Activated T-helper 1 cell treated with anti-CD3 and anti-CD28 coated beads, Interleukin-12 subunit alpha, Interleukin-12 subunit beta, Interleukin-2, Interleukin-4 antibody, amounts not matched to agents 30 ng/mL and 10 ng/mL and 1 ng/mL, durations not matched to agents 14 hours and 24 hours and 36 hours (primary cell): Measurements from ENCODE around the gene PDPK1. TPM values are rescaled to one million over a fixed set of nuclear protein-coding genes. Genes with fewer than 3 reads are reported as not detected.

Experiments used
- DNase-seq: peaks from one replicate; pipeline ENCODE4 v3.0.0; 2021; ENCODE audit warnings: low spot score
- H3K27ac Mint-ChIP-seq: one replicate; pipeline ENCODE4 v1.8.0; 2021; ENCODE audit warnings: mild to moderate bottlenecking, mixed read lengths
- H3K27me3 Mint-ChIP-seq: one replicate; pipeline ENCODE4 v1.8.0; 2022; ENCODE audit warnings: mild to moderate bottlenecking, moderate library complexity, mixed read lengths; ENCODE audit not compliant: insufficient read depth
- H3K36me3 Mint-ChIP-seq: one replicate; pipeline ENCODE4 v1.8.0; 2021; ENCODE audit warnings: low read depth, mixed read lengths
- H3K4me1 Mint-ChIP-seq: one replicate; pipeline ENCODE4 v1.8.0; 2021; ENCODE audit warnings: low read depth, mixed read lengths
- H3K4me3 Mint-ChIP-seq: one replicate; pipeline ENCODE4 v1.8.0; 2021; ENCODE audit warnings: mild to moderate bottlenecking, moderate library complexity, mixed read lengths
- H3K9me3 Mint-ChIP-seq: one replicate; pipeline ENCODE4 v1.8.0; 2021; ENCODE audit warnings: mixed read lengths
- intact Hi-C: fragments of 100-400 bp; cut with micrococcal nuclease; formaldehyde crosslinking; loops from one replicate; pipeline ENCODE4 v1.15.1; 2024
- total RNA-seq: library from RNA; stranded (reverse); gene quantifications from 2 replicates; pipeline ENCODE4 v1.2.3, GENCODE V29; 2022

Gene PDPK1
- total RNA-seq, 1 donor from 2014 or later = 50.8 TPM

DNA sequence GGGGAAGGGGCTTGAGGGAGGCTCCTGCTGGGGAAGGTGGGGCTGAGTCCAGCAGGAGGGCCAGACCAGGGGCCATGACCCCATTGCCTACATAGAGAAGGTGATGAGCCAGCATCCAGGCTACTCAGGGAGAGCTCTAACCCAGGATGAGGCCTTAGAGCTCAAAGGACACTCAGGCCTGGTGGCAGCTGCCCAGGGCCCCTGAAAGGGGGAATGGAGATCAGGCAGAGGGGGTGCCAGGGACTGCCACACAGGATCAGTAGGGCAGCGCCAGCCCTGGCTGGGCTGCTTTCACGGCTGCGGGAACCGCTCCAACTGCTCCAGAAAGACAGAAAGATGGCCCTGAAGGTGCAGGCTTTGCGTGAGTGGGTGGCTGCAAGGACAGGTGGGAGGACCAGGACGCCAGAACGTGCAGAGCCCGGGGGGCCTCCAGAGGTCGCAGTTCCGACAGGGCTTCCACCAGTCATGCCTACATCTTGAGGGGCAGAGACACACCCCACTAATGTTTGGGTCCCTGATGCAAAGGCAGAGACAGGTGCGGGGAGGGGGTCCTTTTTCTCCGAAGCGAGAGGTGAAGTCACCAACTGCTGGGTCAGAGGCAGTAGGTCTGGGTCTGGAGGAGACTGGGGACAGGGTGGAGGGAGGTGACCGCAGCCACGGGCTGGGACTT lies 25.0 kb upstream of the PDPK1 start:
- Mint-ChIP-seq H3K36me3 (peaks cover 7% of the 10 kb centered on the region), H3K27me3 (peaks cover 6% of the 10 kb centered on the region), H3K4me1 (peaks cover 38% of the 10 kb centered on the region), H3K9me3 (no peaks in the 10 kb centered on the region), H3K4me3 (peak overlapping the region; percentile 80), H3K27ac (peak overlapping the region; percentile 85)
- intact Hi-C loops = loop anchor here (2.0 to 10.0 kb wide), 3 partner anchors 24 to 392 kb away; partner anchors contain the start of gene TBC1D24
- DNase-seq = no peak

DNA sequence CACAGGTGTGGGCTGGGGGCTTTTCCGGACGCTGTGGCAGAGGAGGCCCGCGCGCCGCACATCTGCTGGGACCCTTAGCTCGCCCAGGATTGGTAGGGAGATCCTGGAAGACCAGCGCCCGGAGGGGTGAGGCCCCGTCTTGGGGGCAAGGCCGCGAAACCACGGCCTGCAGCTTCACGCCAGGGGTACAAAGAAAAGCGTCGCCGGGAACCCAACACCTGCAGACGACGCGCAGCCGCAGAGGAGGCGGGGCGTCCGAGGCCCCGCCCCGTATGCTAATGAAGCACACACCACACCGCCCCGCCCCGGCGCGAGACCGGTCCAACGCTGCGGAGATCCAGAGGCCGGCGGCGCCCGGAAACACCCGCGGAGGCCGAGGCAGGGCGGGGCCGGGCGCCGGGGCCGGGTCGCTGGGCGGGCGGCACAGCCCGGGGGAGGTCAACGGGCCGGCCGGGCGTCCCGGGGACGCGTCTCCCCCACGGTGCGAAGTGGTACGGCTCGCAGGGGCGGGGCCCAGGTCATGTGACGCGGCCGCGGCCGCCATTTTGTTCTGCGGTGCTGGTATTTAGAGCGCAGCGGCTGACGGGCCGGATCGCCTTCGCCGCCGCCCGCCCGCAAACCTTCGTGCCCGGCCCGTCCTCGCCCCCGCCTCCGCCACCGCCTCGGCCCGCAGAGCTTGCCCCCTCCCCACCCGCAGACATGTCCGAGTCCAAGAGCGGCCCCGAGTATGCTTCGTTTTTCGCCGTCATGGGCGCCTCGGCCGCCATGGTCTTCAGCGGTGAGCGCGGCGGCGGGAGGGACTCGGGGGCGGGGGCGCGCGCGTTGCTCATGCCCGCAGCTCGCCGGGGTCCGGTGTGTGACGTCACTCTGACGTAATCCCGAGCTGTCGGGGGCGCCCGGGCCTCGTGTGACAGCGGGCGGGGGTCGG lies 24.2 kb upstream of the PDPK1 start, which contains the start of gene ATP6V0C:
Gene ATP6V0C, plus strand, starts transcription at position 548 of the 928 bp plus-strand sequence. Its CDS starts 152 bp downstream, at position 700.
- Mint-ChIP-seq H3K4me1 (peaks cover 38% of the 10 kb centered on the region), H3K9me3 (no peaks in the 10 kb centered on the region), H3K4me3 (peak within 1 kb of the TSS; percentile 91), H3K36me3 (peaks cover 7% of the 10 kb centered on the region), H3K27me3 (peaks cover 6% of the 10 kb centered on the region), H3K27ac (peak within 1 kb of the TSS; percentile 93)
- DNase-seq = peak; percentile 88
- intact Hi-C loops = loop anchor here (2.0 to 10.0 kb wide), 3 partner anchors 23 to 391 kb away; partner anchors contain the start of gene TBC1D24

DNA sequence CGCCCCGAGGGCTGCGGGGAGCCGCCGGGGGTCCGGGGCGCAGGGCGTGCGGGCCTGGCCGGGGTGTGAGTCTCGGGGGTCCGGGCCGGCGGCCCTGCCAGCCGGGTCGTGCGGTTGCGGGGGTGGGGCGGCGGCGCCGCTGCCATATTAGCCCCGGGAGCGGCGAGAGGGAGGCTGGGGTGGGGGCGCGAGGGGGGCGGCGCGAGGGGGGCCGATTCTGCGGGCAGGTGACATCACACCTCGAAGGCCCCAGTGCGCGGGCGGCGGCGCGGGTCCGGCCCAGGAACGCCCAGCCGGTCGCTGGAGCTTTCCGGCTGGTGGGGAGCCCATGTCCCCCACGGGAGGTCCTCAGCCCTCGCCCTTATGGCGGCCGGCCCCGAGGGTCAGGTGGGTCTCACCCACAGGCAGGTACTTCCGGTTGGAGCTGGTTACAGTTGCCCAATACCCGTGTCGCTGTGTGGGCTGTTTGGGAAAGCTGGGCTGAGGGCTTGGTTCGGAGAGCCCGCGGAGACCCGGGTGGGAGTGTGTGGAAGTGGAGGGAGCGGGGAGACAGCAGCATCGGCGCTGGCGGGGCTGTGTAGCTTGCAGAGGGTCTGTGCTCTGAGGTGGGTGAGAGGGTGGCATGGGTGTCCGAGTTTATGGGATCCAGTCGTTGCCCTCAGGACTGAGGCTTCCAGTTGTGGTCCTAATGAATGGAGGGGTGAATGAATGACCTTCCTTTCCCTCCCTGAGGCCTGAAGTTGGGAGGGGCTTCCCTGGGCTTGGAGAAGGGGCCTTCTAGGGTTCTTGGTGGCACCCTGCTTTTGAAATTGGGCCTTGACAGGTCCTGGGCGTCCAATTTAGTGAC lies 23.3 kb upstream of the PDPK1 start:
- H3K4me1 Mint-ChIP-seq = peaks cover 39% of the 10 kb centered on the region

DNA sequence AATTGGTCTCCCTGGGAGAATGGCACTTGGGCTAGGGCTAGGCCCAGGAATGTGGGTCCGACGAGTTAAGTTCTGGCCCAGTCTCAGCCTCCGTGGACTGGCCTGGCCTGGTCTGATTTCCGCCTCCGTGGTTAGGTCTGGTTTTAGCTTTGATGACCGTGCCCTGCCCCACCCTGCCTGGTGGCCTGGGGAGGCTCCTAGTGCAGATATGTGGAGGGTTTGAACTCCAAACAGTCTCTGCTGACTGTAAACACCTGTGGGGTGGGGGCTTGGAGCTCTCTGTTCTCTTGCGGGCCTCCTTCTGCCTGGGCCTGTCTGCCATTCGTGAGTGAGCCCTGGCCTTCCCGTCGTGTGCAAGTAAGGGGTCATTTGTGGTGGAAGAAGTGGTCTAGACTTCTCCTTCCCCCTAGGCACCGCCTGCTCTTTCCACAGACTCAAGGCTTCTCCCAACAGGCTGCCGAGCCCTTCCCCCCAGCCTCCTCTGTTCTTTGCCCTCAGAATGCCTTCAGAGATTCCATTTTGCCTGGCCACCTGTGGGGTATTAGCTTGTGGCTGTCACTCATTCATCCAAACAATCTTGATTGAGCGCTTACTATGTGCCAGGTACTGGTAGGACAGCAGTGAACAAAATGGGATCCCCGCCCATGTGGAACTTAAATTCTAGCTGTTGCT lies 22.5 kb upstream of the PDPK1 start:
- peak overlapping the region; percentile 88 for H3K27ac Mint-ChIP-seq
- DNase-seq = no peak
- H3K27me3 Mint-ChIP-seq = peaks cover 5% of the 10 kb centered on the region
- H3K9me3 Mint-ChIP-seq = no peaks in the 10 kb centered on the region
- intact Hi-C loops = loop anchor here (10.0 kb wide), 1 partner anchor 389 kb away; no protein-coding TSS in a partner anchor
- peaks cover 45% of the 10 kb centered on the region for H3K4me1 Mint-ChIP-seq
- H3K4me3 Mint-ChIP-seq = peak overlapping the region; percentile 91
- H3K36me3 Mint-ChIP-seq = peaks cover 9% of the 10 kb centered on the region

More for the DNA sequence above, 23.3 kb upstream of the PDPK1 start:
- peaks cover 6% of the 10 kb centered on the region for H3K27me3 Mint-ChIP-seq
- intact Hi-C loops = loop anchor here (10.0 kb wide), 1 partner anchor 390 kb away; no protein-coding TSS in a partner anchor
- DNase-seq = no peak
- H3K9me3 Mint-ChIP-seq = no peaks in the 10 kb centered on the region
- H3K4me3 Mint-ChIP-seq = peak overlapping the region; percentile 91
- peak overlapping the region; percentile 88 for H3K27ac Mint-ChIP-seq
- peaks cover 7% of the 10 kb centered on the region for H3K36me3 Mint-ChIP-seq

DNA sequence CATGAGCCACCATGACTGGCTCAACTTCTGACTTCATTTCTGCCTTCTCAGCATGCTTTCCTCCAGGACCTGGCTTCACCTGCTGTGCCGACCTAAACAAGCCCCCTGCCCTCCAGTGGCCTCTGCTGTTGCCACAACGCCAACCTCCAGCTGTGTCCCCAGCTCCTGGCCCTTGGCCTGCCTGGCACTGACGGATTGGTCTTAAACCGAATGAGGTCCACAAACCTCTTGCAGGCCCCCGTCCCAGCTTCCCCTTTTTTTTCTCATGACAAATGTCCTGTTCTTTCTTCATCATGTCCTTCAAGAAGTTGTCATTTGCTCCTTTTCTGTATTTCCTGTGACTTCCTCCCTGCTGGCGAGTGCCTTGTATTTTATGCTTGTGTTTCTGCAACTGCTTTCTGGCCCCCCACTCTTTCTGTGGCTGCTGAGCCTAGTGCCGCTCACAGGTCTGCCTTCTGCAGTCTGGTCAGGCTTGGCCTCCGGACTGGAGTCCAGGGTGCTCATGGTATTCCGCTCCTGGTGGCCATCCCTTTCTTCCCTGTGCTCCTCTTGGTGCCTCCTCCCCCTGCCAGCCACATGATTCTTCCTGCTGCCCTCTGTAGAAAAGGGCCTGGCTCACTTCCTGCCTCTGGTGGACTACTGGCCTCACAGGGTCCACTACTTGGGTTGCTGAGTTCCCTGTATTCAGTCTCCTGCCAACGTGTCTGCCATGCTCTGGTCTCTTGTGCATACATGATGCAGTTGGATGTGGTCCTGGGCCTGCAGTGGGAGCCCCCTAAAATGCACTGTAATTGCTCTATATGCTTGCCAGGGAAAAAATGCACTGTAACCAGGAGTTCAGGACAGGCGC lies 21.2 kb upstream of the PDPK1 start:
- DNase-seq = no peak
- peaks cover 12% of the 10 kb centered on the region for H3K36me3 Mint-ChIP-seq
- no peaks in the 10 kb centered on the region for H3K9me3 Mint-ChIP-seq
- H3K4me3 Mint-ChIP-seq = peak overlapping the region; percentile 91
- peak overlapping the region; percentile 78 for H3K27ac Mint-ChIP-seq
- H3K4me1 Mint-ChIP-seq = peaks cover 50% of the 10 kb centered on the region
- peaks cover 3% of the 10 kb centered on the region for H3K27me3 Mint-ChIP-seq
- intact Hi-C loops = loop anchor here (10.0 kb wide), 1 partner anchor 388 kb away; no protein-coding TSS in a partner anchor

DNA sequence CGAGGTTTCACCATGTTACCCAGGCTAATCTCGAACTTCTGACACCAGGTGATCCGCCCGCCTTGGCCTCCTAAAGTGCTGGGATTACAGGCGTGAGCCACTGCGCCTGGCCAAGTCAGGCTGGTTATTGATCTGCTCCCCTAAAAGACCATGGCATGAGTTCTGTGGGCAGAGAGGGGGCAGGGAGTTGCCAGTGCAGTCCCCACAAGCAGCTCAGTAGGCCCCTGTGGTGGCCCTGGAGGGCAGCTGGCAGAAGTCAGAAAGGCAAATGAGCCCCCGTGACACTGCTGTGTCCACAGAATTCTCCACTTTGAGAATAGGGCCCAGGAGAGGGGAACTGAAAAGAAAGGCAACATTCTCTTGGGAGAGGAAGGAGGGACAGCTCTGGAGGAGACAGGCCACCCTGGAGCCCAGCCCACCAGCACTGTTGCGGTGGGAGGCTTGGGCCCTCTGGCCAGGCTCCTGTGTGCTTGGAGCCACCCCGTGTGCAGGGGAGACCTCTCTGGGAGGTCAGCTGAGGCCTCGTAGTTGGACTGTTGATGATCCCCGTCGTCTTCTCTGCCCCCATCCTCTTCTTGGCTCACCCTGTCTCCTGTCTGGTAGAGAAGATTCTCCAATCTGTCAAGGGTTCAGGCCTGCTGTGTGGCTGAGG lies 19.7 kb upstream of the PDPK1 start:
- Mint-ChIP-seq H3K9me3 (no peaks in the 10 kb centered on the region), H3K27me3 (no peaks in the 10 kb centered on the region), H3K4me1 (peaks cover 45% of the 10 kb centered on the region), H3K36me3 (peaks cover 12% of the 10 kb centered on the region), H3K27ac (no peak overlapping the region), H3K4me3 (no peak overlapping the region)
- no peak for DNase-seq
- intact Hi-C loops = loop anchor here (10.0 kb wide), 1 partner anchor 387 kb away; no protein-coding TSS in a partner anchor

DNA sequence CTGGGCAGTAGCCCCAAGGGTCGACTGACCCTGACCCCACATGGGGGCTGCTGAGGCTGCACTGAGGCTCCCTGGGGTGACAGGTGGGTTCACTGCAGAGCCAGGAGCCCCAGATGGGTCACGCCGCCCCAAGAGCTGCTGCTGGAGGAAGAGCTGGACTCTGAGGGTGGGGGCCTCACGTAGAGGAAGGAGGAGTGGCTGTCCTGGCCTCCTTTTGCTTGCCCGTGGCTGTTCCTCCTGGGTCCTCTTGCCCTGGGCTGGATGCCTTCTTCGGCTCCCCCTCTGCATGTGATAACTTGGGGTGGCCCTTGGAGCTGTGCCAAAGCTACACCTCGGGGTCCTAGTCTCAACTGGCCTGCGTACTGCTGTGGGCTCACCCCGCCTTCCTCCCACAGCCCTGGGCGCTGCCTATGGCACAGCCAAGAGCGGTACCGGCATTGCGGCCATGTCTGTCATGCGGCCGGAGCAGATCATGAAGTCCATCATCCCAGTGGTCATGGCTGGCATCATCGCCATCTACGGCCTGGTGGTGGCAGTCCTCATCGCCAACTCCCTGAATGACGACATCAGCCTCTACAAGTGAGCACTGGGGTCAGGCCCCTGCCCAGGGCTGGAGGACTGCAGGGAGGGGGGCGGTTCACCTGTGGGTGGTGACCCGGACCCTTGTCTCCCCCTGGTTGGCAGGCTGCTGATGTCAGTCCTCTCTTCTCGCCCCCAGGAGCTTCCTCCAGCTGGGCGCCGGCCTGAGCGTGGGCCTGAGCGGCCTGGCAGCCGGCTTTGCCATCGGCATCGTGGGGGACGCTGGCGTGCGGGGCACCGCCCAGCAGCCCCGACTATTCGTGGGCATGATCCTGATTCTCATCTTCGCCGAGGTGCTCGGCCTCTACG lies 18.8 kb upstream of the PDPK1 start:
- H3K9me3 Mint-ChIP-seq = no peaks in the 10 kb centered on the region
- no peaks in the 10 kb centered on the region for H3K27me3 Mint-ChIP-seq
- peak overlapping the region; percentile 80 for H3K4me3 Mint-ChIP-seq
- intact Hi-C loops = loop anchor here (10.0 kb wide), 1 partner anchor 386 kb away; no protein-coding TSS in a partner anchor
- peaks cover 43% of the 10 kb centered on the region for H3K4me1 Mint-ChIP-seq
- H3K36me3 Mint-ChIP-seq = peaks cover 17% of the 10 kb centered on the region
- DNase-seq = no peak
- H3K27ac Mint-ChIP-seq = peak overlapping the region; percentile 88

DNA sequence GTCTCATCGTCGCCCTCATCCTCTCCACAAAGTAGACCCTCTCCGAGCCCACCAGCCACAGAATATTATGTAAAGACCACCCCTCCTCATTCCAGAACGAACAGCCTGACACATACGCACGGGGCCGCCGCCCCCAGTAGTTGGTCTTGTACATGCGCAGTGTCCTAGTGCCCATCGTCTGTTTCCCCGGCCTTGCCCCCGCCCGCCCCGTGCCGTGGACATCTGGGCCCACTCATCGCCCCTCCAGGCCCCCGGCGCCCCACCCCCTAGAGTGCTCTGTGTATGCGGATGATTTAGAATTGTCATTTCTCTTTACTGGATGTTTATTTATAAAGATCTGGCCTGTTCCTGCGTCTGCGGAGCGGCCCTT lies 18.1 kb upstream of the PDPK1 start:
- Mint-ChIP-seq H3K4me1 (peaks cover 46% of the 10 kb centered on the region), H3K36me3 (peaks cover 22% of the 10 kb centered on the region), H3K9me3 (no peaks in the 10 kb centered on the region), H3K27ac (peak overlapping the region; percentile 88), H3K4me3 (peak overlapping the region; percentile 80), H3K27me3 (no peaks in the 10 kb centered on the region)
- DNase-seq = no peak
- intact Hi-C loops = loop anchor here (1.0 to 10.0 kb wide), 3 partner anchors 13 to 385 kb away; no protein-coding TSS in a partner anchor

DNA sequence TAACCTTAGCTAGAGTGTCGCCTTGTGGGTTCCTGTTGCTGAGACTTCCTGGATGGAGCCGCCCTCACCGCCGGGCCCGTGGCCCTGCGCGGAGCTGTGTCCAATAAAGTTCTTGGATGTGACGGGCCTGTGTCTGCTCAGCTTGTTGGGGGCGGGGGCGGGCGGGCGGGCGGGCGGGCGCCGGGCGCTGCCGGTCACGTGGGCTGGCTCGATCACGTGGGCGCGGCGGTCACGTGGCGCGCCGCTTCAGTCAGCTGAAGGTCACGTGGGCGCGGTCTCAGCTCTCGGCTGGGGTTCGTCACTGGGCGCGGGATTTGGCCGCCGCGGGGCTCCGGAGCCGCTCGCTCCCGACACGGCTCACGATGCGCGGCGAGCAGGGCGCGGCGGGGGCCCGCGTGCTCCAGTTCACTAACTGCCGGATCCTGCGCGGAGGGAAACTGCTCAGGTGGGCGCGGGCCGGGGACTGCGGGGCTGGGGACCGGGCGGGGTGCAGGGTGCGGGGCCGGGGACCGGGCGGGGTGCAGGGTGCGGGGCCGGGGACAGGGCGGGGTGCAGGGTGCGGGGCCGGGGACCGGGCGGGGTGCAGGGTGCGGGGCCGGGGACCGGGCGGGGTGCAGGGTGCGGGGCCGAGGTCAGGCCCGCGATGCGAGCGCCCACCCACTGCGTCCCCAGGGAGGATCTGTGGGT lies 17.6 kb upstream of the PDPK1 start, which contains the start of gene AMDHD2:
Gene AMDHD2, plus strand, starts transcription at position 275 of the 687 bp plus-strand sequence. Its CDS starts 88 bp downstream, at position 363.
- Mint-ChIP-seq H3K9me3 (no peaks in the 10 kb centered on the region), H3K27ac (peak within 1 kb of the TSS; percentile 88), H3K4me3 (peak within 1 kb of the TSS; percentile 85), H3K4me1 (peaks cover 41% of the 10 kb centered on the region), H3K27me3 (no peaks in the 10 kb centered on the region), H3K36me3 (peaks cover 24% of the 10 kb centered on the region)
- DNase-seq = peak; percentile 84
- intact Hi-C loops = loop anchor here (1.0 to 5.0 kb wide), 2 partner anchors 12 to 262 kb away; no protein-coding TSS in a partner anchor
